CD4-positive, alpha-beta memory T cell (primary cell): ENCODE measurements around the gene PARP8. TPM values are rescaled to one million over a fixed set of nuclear protein-coding genes. Genes with fewer than 3 reads are reported as not detected.
"Not testable (repeated sequence)": the region's sequence is repeated elsewhere in the genome, so short reads cannot be mapped to it uniquely, and the experiment has no call there.

Experiments
- CTCF ChIA-PET: fragments of 350-600 bp; sonication (Branson Sonifier 250); formaldehyde crosslinking; loops from one replicate; lab custom pipeline; 2021; ENCODE audit warnings: inconsistent platforms; ENCODE audit not compliant: partially characterized antibody; lab: Charles Lee
- POLR2A ChIA-PET: fragments of 350-600 bp; sonication (Branson Sonifier 250); formaldehyde crosslinking; loops from one replicate; lab custom pipeline; 2021; ENCODE audit not compliant: partially characterized antibody; lab: Charles Lee
- DNase-seq, 5 donors: peaks; one replicate each; pipeline versions ENCODE4 v3.0.0 to v3.0.0-alpha.2; 2020 to 2022; ENCODE audit warnings: mixed read lengths in 1 of 5
- H3K27ac ChIP-seq: one replicate; pipeline ENCODE4 v1.7.0; 2013; ENCODE audit warnings: low read depth, low read length
- H3K27me3 ChIP-seq: 2 replicates; pipeline ENCODE4 v1.7.0; 2013; ENCODE audit warnings: mild to moderate bottlenecking, low read length, moderate library complexity; ENCODE audit not compliant: insufficient read depth
- H3K36me3 ChIP-seq: 2 replicates; pipeline ENCODE4 v1.7.0; 2013; ENCODE audit warnings: mild to moderate bottlenecking, low read length, moderate library complexity; ENCODE audit not compliant: insufficient read depth
- H3K4me1 ChIP-seq: 2 replicates; pipeline ENCODE4 v1.7.0; 2013; ENCODE audit warnings: mild to moderate bottlenecking, low read length, moderate library complexity; ENCODE audit not compliant: insufficient read depth
- H3K4me3 ChIP-seq, 2 donors: one replicate each; pipeline ENCODE4 v1.7.0; 2013; ENCODE audit warnings: low read length in 2 of 2, mild to moderate bottlenecking in 1 of 2
- H3K9me3 ChIP-seq, 2 donors: one replicate each; pipeline ENCODE4 v1.7.0; 2013; ENCODE audit warnings: low read length in 2 of 2, control low read depth in 1 of 2; ENCODE audit not compliant: control insufficient read depth in 1 of 2
- H3K27ac Mint-ChIP-seq, 7 donors: one replicate each; pipeline ENCODE4 v1.8.0; 2020 to 2021; ENCODE audit warnings: mixed read lengths in 7 of 7, mild to moderate bottlenecking in 6 of 7, inconsistent platforms in 3 of 7, moderate library complexity in 3 of 7
- H3K27me3 Mint-ChIP-seq, 2 donors: one replicate each; pipeline ENCODE4 v1.8.0; 2020 to 2021; ENCODE audit warnings: mixed read lengths in 2 of 2
- H3K36me3 Mint-ChIP-seq, 2 donors: one replicate each; pipeline ENCODE4 v1.8.0; 2020 to 2021; ENCODE audit warnings: mixed read lengths in 2 of 2, inconsistent platforms in 1 of 2, mild to moderate bottlenecking in 1 of 2
- H3K4me1 Mint-ChIP-seq, 4 donors: one replicate each; pipeline ENCODE4 v1.8.0; 2020 to 2021; ENCODE audit warnings: mixed read lengths in 4 of 4, mild to moderate bottlenecking in 1 of 4
- H3K4me3 Mint-ChIP-seq, 8 donors: one replicate each; pipeline ENCODE4 v1.8.0; 2020 to 2021; ENCODE audit warnings: mixed read lengths in 8 of 8, mild to moderate bottlenecking in 7 of 8, moderate library complexity in 6 of 8, inconsistent platforms in 3 of 8
- H3K9me3 Mint-ChIP-seq, 8 donors: one replicate each; pipeline ENCODE4 v1.8.0; 2020 to 2021; ENCODE audit warnings: mixed read lengths in 8 of 8, mild to moderate bottlenecking in 5 of 8, inconsistent platforms in 3 of 8, moderate library complexity in 1 of 8
- intact Hi-C: fragments of 100-400 bp; cut with micrococcal nuclease; formaldehyde crosslinking; loops from one replicate; pipeline ENCODE4 v1.15.1; 2023
- polyA plus RNA-seq, 2 donors: library from polyadenylated mRNA; unstranded; fragments of 300-500 nt; fragmentation: Illumina TruSeq; gene quantifications; one replicate each; pipeline ENCODE4 v1.2.3, GENCODE V29; 2021
- total RNA-seq, 2 experiments: library from RNA; stranded (reverse); gene quantifications; one replicate each; pipeline ENCODE4 v1.2.3, GENCODE V29; 2021

The PARP8 gene
- total and polyA plus RNA-seq, 4 experiments from 2014 or later = 89.5 to 184 (median 136) TPM

DNA sequence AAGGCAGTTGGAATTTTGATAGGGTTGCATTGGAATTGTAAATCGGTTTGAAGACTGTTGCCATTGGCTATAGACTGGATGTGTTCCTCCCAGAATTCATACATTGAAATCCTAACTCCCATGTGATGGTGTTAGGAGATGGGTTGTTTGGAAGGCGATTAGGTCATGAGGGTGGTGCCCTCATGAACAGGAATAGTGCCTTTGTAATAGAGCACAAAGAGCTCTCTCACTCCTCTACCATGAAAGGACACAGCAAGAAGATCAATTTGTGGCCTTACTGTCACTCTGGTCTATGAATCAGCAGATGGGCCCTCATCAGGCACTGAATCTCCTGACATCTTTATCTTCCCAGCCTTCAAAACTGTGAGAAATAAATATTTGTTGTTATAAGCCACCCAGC, 133.2 kb downstream of the PARP8 start:
- peak overlapping the region in 3 of 7 donors; percentile 2 to 54 (median 5) for H3K27ac Mint-ChIP-seq
- Histone ChIP-seq H3K4me1 (peaks cover 10% of the 10 kb centered on the region), H3K27me3 (no peaks in the 10 kb centered on the region), H3K9me3 (peaks cover 0 to 3% of the 10 kb centered on the region in 2 donors), H3K27ac (no peak overlapping the region), H3K4me3 (no peak overlapping the region), H3K36me3 (peaks cover 7% of the 10 kb centered on the region)
- H3K9me3 Mint-ChIP-seq = peaks cover 0 to 33% (median 20%) of the 10 kb centered on the region in 8 donors
- H3K27me3 Mint-ChIP-seq = no peaks in the 10 kb centered on the region
- H3K36me3 Mint-ChIP-seq = peaks cover 78 to 87% of the 10 kb centered on the region in 2 donors
- H3K4me3 Mint-ChIP-seq = no peak overlapping the region
- peaks cover 18 to 35% (median 22%) of the 10 kb centered on the region in 4 donors for H3K4me1 Mint-ChIP-seq
- ChIA-PET POLR2A (no interaction called here), CTCF (no interaction called here)
- intact Hi-C loops = no loop called here
- no peak for DNase-seq

DNA sequence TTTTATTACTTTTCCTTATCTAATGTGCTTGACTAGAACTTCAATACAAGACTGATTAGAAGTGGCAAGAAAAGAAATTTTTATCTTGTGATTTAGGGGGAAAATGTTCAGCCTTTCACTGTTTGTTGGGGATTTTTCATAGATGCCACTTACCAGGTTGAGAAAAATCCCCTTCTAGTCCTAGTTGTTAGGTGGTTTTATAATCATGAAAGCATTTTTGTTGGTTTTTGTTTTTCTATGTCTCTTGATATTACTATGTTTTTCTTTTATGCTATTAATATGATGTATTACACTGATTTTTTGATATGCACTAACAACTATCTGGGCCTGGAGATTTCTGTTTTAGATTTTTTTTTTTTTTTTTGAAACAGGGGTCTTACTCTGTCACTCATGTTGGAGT, 134.0 kb downstream of the PARP8 start:
- Histone ChIP-seq H3K27ac (no peak overlapping the region), H3K4me1 (peaks cover 17% of the 10 kb centered on the region), H3K27me3 (no peaks in the 10 kb centered on the region), H3K4me3 (no peak overlapping the region), H3K9me3 (peaks cover 0 to 3% of the 10 kb centered on the region in 2 donors), H3K36me3 (no peaks in the 10 kb centered on the region)
- Mint-ChIP-seq H3K4me1 (peaks cover 15 to 37% (median 26%) of the 10 kb centered on the region in 4 donors), H3K36me3 (peaks cover 74 to 84% of the 10 kb centered on the region in 2 donors), H3K4me3 (no peak overlapping the region), H3K27me3 (no peaks in the 10 kb centered on the region), H3K27ac (no peak overlapping the region), H3K9me3 (peaks cover 0 to 33% (median 20%) of the 10 kb centered on the region in 8 donors)
- intact Hi-C loops = no loop called here
- DNase-seq = no peak
- ChIA-PET CTCF (no interaction called here), POLR2A (no interaction called here)

- Histone ChIP-seq H3K4me1 (peaks cover 28% of the 10 kb centered on the region), H3K4me3 (no peak overlapping the region), H3K27me3 (no peaks in the 10 kb centered on the region), H3K36me3 (peaks cover 5% of the 10 kb centered on the region), H3K27ac (no peak overlapping the region), H3K9me3 (peaks cover 0 to 3% of the 10 kb centered on the region in 2 donors)
- peaks cover 17 to 52% (median 33%) of the 10 kb centered on the region in 4 donors for H3K4me1 Mint-ChIP-seq
- intact Hi-C loops = no loop called here
- peaks cover 0 to 30% (median 16%) of the 10 kb centered on the region in 8 donors for H3K9me3 Mint-ChIP-seq
- H3K4me3 Mint-ChIP-seq = no peak overlapping the region
- no peaks in the 10 kb centered on the region for H3K27me3 Mint-ChIP-seq
- peak overlapping the region in 2 of 7 donors; percentile 5 to 42 for H3K27ac Mint-ChIP-seq
- ChIA-PET CTCF (no interaction called here), POLR2A (no interaction called here)
- peaks cover 70 to 73% of the 10 kb centered on the region in 2 donors for H3K36me3 Mint-ChIP-seq
- DNase-seq = no peak
Measured at GRCh38 chr5:50807661-50808060, 141.2 kb downstream of the PARP8 start.

- H3K36me3 ChIP-seq = peaks cover 5% of the 10 kb centered on the region
- DNase-seq = no peak
- no peaks in the 10 kb centered on the region for H3K9me3 ChIP-seq
- Mint-ChIP-seq H3K4me1 (peaks cover 17 to 48% (median 32%) of the 10 kb centered on the region in 4 donors), H3K36me3 (peaks cover 62 to 66% of the 10 kb centered on the region in 2 donors), H3K27me3 (no peaks in the 10 kb centered on the region), H3K9me3 (peaks cover 0 to 23% (median 9%) of the 10 kb centered on the region in 8 donors), H3K4me3 (no peak overlapping the region), H3K27ac (no peak overlapping the region)
- POLR2A ChIA-PET = no interaction called here
- no peaks in the 10 kb centered on the region for H3K27me3 ChIP-seq
- CTCF ChIA-PET = no interaction called here
- no peak overlapping the region for H3K4me3 ChIP-seq
- intact Hi-C loops = no loop called here
- no peak overlapping the region for H3K27ac ChIP-seq
- peaks cover 28% of the 10 kb centered on the region for H3K4me1 ChIP-seq
Measured at GRCh38 chr5:50808406-50808805, 142.0 kb downstream of the PARP8 start.

DNA sequence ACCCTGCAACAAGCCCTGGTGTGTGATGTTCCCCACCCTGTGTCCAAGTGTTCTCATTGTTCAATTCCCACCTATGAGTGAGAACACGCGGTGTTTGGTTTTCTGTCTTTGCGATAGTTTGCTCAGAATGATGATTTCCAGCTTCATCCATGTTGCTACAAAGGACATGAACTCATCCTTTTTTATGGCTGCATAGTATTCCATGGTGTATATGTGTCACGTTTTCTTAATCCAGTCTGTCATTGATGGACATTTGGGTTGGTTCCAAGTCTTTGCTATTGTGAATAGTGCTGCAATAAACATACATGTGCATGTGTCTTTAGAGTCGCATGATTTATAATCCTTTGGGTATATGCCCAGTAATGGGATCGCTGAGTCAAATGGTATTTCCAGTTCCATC, 145.3 kb downstream of the PARP8 start:
- H3K27ac Mint-ChIP-seq = peak overlapping the region in 1 of 7 donors; percentile 16
- H3K4me3 ChIP-seq, CTCF ChIA-PET, DNase-seq, H3K4me3 Mint-ChIP-seq, H3K9me3 ChIP-seq, H3K27me3 ChIP-seq, H3K4me1 ChIP-seq, POLR2A ChIA-PET, intact Hi-C loops, H3K27me3 Mint-ChIP-seq, H3K27ac ChIP-seq: not testable (repeated sequence)
- H3K9me3 Mint-ChIP-seq = peaks cover 0 to 15% (median 5%) of the 10 kb centered on the region in 8 donors
- peaks cover 6 to 25% (median 13%) of the 10 kb centered on the region in 4 donors for H3K4me1 Mint-ChIP-seq
- H3K36me3 ChIP-seq = peaks cover 10% of the 10 kb centered on the region
- peaks cover 65 to 71% of the 10 kb centered on the region in 2 donors for H3K36me3 Mint-ChIP-seq

DNA sequence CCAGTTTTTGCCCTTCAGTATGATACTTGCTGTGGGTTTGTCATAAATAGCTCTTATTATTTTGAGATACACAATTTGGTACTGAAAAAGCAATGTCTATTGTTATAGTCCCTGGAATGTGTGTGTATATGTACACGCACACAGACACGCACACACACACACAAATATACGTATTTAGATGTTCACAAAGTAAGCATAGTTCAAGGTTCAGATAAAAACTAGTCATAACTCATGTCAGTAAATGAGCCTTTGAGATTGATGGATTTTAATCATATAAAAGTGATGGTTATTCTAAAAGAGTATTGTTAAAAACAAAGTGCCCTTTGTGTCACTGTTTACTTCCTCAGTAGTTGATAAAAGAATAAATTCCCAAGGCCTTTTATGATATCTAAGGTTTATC, 147.3 kb downstream of the PARP8 start:
- Histone ChIP-seq H3K9me3 (no peaks in the 10 kb centered on the region), H3K4me1 (no peaks in the 10 kb centered on the region), H3K36me3 (peaks cover 17% of the 10 kb centered on the region), H3K27me3 (no peaks in the 10 kb centered on the region), H3K27ac (no peak overlapping the region), H3K4me3 (no peak overlapping the region)
- Mint-ChIP-seq H3K27me3 (no peaks in the 10 kb centered on the region), H3K4me1 (peaks cover 3 to 13% (median 4%) of the 10 kb centered on the region in 4 donors), H3K9me3 (peaks cover 0 to 15% (median 5%) of the 10 kb centered on the region in 8 donors), H3K36me3 (peaks cover 56 to 70% of the 10 kb centered on the region in 2 donors), H3K4me3 (no peak overlapping the region), H3K27ac (peak overlapping the region in 1 of 7 donors; percentile 52)
- intact Hi-C loops = no loop called here
- CTCF ChIA-PET = no interaction called here
- DNase-seq = no peak
- POLR2A ChIA-PET = no interaction called here

DNA sequence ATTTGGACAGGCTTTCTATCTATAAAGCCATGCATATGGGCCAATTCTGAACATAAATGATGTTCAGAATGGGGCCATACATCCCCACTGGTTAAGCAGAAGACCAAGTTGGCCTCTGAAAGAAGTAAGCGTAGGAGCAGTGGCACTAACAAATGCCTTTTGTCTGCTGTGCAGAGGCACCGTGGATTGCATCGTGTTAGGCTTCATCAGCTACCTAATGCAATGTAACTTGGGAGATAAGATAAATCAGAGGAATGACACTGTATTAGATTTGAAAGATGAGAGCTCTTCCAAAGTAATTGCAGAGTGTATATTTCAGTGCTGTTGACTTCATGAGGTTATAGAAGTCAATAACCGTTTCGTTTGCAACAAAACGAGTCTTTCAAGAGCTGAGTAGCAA, 148.1 kb downstream of the PARP8 start:
- H3K27ac Mint-ChIP-seq = peak overlapping the region in 1 of 7 donors; percentile 32
- Histone ChIP-seq H3K4me3 (no peak overlapping the region), H3K36me3 (peaks cover 17% of the 10 kb centered on the region), H3K4me1 (no peaks in the 10 kb centered on the region), H3K9me3 (no peaks in the 10 kb centered on the region), H3K27me3 (no peaks in the 10 kb centered on the region), H3K27ac (no peak overlapping the region)
- peaks cover 57 to 70% of the 10 kb centered on the region in 2 donors for H3K36me3 Mint-ChIP-seq
- H3K4me3 Mint-ChIP-seq = no peak overlapping the region
- H3K4me1 Mint-ChIP-seq = peaks cover 3 to 13% (median 5%) of the 10 kb centered on the region in 4 donors
- DNase-seq = no peak
- intact Hi-C loops = no loop called here
- POLR2A ChIA-PET = no interaction called here
- no peaks in the 10 kb centered on the region for H3K27me3 Mint-ChIP-seq
- H3K9me3 Mint-ChIP-seq = peaks cover 0 to 15% (median 5%) of the 10 kb centered on the region in 8 donors
- CTCF ChIA-PET = no interaction called here
